GM21526 (cell line): ENCODE data around the gene PLSCR3.

Experiments used
- ATAC-seq: cut with Tn5 transposase; IDR thresholded peaks from one replicate; pipeline ENCODE4 v1.9.1; 2021; ENCODE audit warnings: moderate library complexity; ENCODE audit not compliant: unreplicated experiment, low FRiP score

Gene PLSCR3

DNA sequence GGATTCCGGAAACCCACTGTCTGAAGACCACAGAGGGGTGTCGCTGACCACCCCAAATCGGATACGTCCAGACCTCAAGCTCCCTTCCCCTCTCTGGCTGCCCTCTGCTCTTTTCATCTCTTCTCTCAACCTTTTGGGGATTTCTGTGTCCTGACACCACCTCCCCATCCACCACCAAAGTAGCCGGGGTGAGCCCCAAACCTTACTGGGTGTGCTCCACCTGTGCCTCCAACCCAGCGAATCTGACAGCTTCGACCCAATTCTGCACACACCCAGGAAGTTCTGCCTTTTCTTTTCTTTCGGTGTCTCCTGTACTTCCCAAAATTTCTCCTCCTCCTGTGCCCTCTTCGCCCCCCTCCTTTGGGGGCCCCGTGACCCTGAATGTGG is 41.8 kb downstream of the PLSCR3 start:
- no peak for ATAC-seq

DNA sequence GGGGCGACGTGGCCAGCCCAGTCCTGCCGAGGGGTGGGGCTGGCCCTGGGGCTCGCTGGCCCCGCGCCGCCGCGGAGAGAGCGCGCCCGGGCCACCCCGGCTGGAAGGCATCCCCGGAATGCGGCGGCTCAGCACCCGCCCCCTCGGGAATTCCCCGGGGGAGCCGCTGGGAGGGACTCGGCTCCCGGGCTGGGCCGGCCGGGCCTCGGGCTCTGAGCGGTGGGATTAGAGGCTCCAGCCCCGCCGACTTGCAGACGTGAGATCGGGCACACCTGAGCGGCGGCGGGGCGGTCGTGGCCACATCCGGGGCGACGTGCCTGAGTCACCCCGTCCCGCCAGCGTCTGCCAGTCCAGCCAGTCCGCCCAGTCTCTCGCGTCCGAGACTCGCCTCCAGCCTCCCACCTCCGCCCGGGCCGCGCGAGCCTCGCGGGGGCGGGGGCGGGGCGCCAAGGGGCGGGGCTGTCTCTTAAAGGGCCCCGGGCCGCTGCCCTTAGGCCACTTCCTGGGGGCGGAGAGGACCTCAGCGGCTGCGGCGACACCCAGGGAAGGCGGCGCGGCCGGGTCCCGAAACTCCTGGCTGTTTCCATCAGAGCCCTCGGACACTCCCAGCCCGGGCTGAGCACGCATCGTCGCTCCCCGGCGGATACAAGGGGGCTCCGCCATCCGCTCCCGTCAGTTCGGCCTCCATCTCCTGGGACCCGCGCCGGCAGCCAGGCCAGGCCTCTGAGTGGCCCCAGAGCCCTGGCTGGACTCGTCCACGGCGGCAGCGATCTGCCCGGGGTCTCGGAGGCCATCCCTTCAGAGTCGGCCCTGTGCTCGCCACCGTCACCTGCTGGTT is 42.4 kb downstream of the PLSCR3 start, which contains the start of gene KCTD11:
TSS of gene KCTD11 (plus strand) at position 498 of the 838 bp plus-strand sequence.
- no peak for ATAC-seq

DNA sequence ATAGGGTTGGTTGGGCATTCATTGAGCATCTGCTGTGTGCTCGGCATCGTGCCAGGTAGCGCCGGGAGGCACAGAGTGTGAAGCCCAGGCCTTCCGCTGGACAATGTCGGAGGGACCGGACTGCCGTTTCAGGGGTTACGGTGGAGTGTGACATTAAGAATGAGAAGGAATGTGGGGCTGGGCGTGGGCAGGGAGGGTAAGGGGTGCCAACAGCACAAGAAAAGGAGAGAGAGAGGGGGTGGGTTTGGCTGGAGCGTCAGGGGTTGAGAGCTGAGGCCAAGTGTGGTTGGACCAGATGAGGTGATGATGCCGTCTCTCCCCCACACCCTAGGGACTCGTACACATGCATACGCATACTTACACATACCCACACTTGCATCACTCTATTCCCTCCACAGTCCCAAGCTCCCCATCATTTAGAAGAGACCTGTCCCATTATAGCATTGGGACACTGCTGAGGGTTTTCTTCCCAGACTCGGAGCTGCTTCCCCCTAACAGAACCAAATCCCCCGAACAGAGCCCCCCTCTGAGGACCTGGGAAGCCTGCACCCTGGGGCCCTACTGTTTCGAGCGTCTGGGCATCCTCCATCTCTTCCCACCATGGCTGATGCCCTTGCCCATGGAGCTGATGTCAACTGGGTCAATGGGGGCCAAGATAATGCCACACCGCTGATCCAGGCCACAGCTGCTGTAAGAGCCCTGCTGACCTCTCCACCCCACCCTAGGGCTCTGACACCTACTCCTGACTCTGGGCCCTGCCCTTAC is 45.7 kb downstream of the PLSCR3 start:
- no peak for ATAC-seq

GRCh38 chr17:7347630-7348477 is 46.5 kb downstream of the PLSCR3 start:
- no peak for ATAC-seq

DNA sequence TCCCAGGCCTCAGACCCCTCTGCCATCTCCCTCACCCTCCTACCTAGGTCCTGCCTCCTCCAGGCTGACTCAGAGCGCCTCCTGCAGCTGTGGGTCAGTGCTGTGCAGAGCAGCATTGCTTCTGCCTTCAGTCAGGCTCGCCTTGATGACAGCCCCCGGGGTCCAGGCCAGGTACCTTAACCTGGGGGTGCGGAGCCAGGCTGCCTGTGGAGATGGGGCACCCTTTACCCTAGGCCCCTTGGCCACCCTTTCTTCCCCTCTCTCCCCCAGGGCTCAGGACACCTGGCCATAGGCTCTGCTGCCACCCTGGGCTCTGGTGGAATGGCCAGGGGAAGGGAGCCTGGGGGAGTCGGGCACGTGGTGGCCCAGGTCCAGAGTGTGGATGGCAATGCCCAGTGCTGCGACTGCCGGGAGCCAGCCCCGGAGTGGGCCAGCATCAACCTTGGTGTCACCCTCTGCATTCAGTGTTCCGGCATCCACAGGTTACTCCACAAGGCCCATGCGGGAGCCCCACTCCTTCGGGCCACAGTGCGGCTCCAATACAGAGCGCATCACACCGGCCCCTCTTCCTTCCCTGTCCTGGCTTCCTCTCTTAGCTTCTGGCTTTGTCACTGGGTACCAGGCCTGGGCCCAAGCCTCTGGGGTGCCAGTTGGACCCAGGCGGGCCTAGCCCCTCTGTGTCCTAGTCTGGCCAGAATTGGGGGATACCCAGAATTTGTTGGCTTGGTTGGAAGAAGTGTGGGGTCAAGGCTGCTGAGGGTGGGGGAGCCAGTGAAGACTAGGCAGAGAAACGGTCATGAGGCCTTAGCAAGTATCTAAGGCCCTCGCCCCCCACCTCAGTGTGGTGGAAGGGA is 47.3 kb downstream of the PLSCR3 start:
- no peak for ATAC-seq

- no peak for ATAC-seq
These were observed 51.1 kb downstream of the PLSCR3 start for GRCh38 chr17:7343250-7343649.

DNA sequence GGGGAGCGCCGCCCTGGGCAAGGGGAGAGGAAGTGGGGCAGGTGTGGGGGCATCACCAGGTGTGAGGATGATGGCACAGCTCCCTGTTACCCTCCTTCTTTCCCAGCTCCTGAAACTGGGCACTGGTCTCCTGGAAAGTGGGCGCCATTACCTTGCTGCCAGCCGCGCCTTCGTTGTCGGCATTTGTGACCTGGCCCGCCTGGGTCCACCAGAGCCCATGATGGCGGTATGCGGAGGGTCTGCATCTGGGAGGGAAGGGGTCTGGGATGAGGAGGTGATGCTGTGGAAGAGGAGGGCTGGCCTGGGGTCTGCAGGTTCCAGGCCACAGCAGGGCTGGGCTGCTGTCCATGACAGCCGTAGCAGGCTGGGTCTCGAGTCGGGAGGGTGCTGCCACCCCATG is 52.5 kb downstream of the PLSCR3 start:
- ATAC-seq: no peak

GRCh38 chr17:7340179-7340578 is 54.1 kb downstream of the PLSCR3 start:
- no peak for ATAC-seq
